ENCODE measurements around the gene DHFR2. TPM values are rescaled to one million over a fixed set of nuclear protein-coding genes. Genes with fewer than 3 reads are reported as not detected.
"Not testable (repeated sequence)": the region's sequence is repeated elsewhere in the genome, so short reads cannot be mapped to it uniquely, and the experiment has no call there.

DHFR2 gene
- total RNA-seq, 2 donors from 2014 or later: 4.7 to 5.0 TPM

- not testable (repeated sequence) for H3K4me3 Mint-ChIP-seq; H3K27ac Mint-ChIP-seq; H3K27me3 Mint-ChIP-seq; DNase-seq (ENCODE audit: low spot score); ATAC-seq; H3K9me3 Mint-ChIP-seq
- H3K4me1 Mint-ChIP-seq (ENCODE audit: low read depth in 2 of 2): peaks cover 24 to 34% of the 10 kb centered on the region in 2 donors
- peaks cover 19% of the 10 kb centered on the region for H3K36me3 Mint-ChIP-seq
Observed at GRCh38 chr3:94080552-94080951, 17.8 kb upstream of the DHFR2 start.

- DNase-seq (ENCODE audit: low spot score) (no peak), ATAC-seq (no peak)
- H3K27me3 Mint-ChIP-seq: no peaks in the 10 kb centered on the region
- H3K27ac Mint-ChIP-seq: no peak overlapping the region
- peaks cover 51 to 52% of the 10 kb centered on the region in 2 donors for H3K4me1 Mint-ChIP-seq (ENCODE audit: low read depth in 2 of 2)
- no peaks in the 10 kb centered on the region for H3K9me3 Mint-ChIP-seq
- H3K36me3 Mint-ChIP-seq: peaks cover 42% of the 10 kb centered on the region
- no peak overlapping the region for H3K4me3 Mint-ChIP-seq
Observed at GRCh38 chr3:94076055-94076454, 13.3 kb upstream of the DHFR2 start.

- Mint-ChIP-seq H3K9me3 (no peaks in the 10 kb centered on the region), H3K27me3 (no peaks in the 10 kb centered on the region), H3K36me3 (peaks cover 41% of the 10 kb centered on the region), H3K4me3 (no peak overlapping the region), H3K27ac (peak overlapping the region in 1 of 2 donors; percentile 31), H3K4me1 (ENCODE audit: low read depth in 2 of 2) (peaks cover 46 to 48% of the 10 kb centered on the region in 2 donors)
- ATAC-seq: peak in 1 of 2 donors; percentile 38
- DNase-seq (ENCODE audit: low spot score): no peak
Observed at GRCh38 chr3:94071713-94072284, 9.1 kb upstream of the DHFR2 start.

- Mint-ChIP-seq H3K4me3 (no peak overlapping the region), H3K9me3 (no peaks in the 10 kb centered on the region), H3K27ac (no peak overlapping the region), H3K36me3 (peaks cover 39% of the 10 kb centered on the region), H3K4me1 (ENCODE audit: low read depth in 2 of 2) (peaks cover 51 to 58% of the 10 kb centered on the region in 2 donors), H3K27me3 (no peaks in the 10 kb centered on the region)
- DNase-seq (ENCODE audit: low spot score): no peak
- ATAC-seq: no peak
Observed at GRCh38 chr3:94070341-94070911, 7.7 kb upstream of the DHFR2 start.

GRCh38 chr3:94069194-94069813 is 6.6 kb upstream of the DHFR2 start:
- no peak for ATAC-seq
- Mint-ChIP-seq H3K9me3 (no peaks in the 10 kb centered on the region), H3K27ac (peak overlapping the region in 1 of 2 donors; percentile 68), H3K4me3 (no peak overlapping the region), H3K27me3 (no peaks in the 10 kb centered on the region), H3K4me1 (ENCODE audit: low read depth in 2 of 2) (peaks cover 53 to 65% of the 10 kb centered on the region in 2 donors), H3K36me3 (peaks cover 35% of the 10 kb centered on the region)
- DNase-seq (ENCODE audit: low spot score): no peak

GRCh38 chr3:94066506-94067500 is 4.1 kb upstream of the DHFR2 start:
- H3K4me3 Mint-ChIP-seq: peak overlapping the region; percentile 52
- peak overlapping the region; percentile 51 to 69 for H3K27ac Mint-ChIP-seq
- H3K4me1 Mint-ChIP-seq (ENCODE audit: low read depth in 2 of 2): peaks cover 44 to 57% of the 10 kb centered on the region in 2 donors

GRCh38 chr3:94065819-94066480 is 3.2 kb upstream of the DHFR2 start:
- Mint-ChIP-seq H3K27me3 (no peaks in the 10 kb centered on the region), H3K9me3 (no peaks in the 10 kb centered on the region), H3K4me3 (no peak overlapping the region), H3K27ac (peak overlapping the region; percentile 51 to 69), H3K4me1 (ENCODE audit: low read depth in 2 of 2) (peaks cover 41 to 54% of the 10 kb centered on the region in 2 donors), H3K36me3 (peaks cover 17% of the 10 kb centered on the region)
- no peak for ATAC-seq
- no peak for DNase-seq (ENCODE audit: low spot score)

More at GRCh38 chr3:94066506-94067500, 4.1 kb upstream of the DHFR2 start:
- no peak for DNase-seq (ENCODE audit: low spot score)
- no peaks in the 10 kb centered on the region for H3K27me3 Mint-ChIP-seq
- no peak for ATAC-seq
- peaks cover 17% of the 10 kb centered on the region for H3K36me3 Mint-ChIP-seq
- no peaks in the 10 kb centered on the region for H3K9me3 Mint-ChIP-seq

GRCh38 chr3:94065122-94065521 is 2.4 kb upstream of the DHFR2 start:
- H3K27ac Mint-ChIP-seq: peak overlapping the region; percentile 98 to 100
- H3K27me3 Mint-ChIP-seq: no peaks in the 10 kb centered on the region
- DNase-seq (ENCODE audit: low spot score) (no peak), ATAC-seq (no peak)
- no peaks in the 10 kb centered on the region for H3K9me3 Mint-ChIP-seq
- H3K4me3 Mint-ChIP-seq: peak overlapping the region; percentile 98
- peaks cover 38 to 60% of the 10 kb centered on the region in 2 donors for H3K4me1 Mint-ChIP-seq (ENCODE audit: low read depth in 2 of 2)
- peaks cover 21% of the 10 kb centered on the region for H3K36me3 Mint-ChIP-seq

- Mint-ChIP-seq H3K27ac (peak overlapping the region; percentile 98 to 100), H3K27me3 (no peaks in the 10 kb centered on the region), H3K9me3 (no peaks in the 10 kb centered on the region), H3K4me3 (peak overlapping the region; percentile 98), H3K4me1 (ENCODE audit: low read depth in 2 of 2) (peaks cover 38 to 59% of the 10 kb centered on the region in 2 donors), H3K36me3 (peaks cover 21% of the 10 kb centered on the region)
- ATAC-seq: no peak
- no peak for DNase-seq (ENCODE audit: low spot score)
Observed at GRCh38 chr3:94064243-94064860, 1.6 kb upstream of the DHFR2 start.

GRCh38 chr3:94063496-94064119 is 892 bp upstream of the DHFR2 start:
- ATAC-seq: no peak
- H3K9me3 Mint-ChIP-seq: no peaks in the 10 kb centered on the region
- H3K27me3 Mint-ChIP-seq: no peaks in the 10 kb centered on the region
- peaks cover 21% of the 10 kb centered on the region for H3K36me3 Mint-ChIP-seq
- no peak for DNase-seq (ENCODE audit: low spot score)
- H3K4me3 Mint-ChIP-seq: peak overlapping the region; percentile 98
- peak overlapping the region; percentile 98 to 100 for H3K27ac Mint-ChIP-seq
- peaks cover 34 to 54% of the 10 kb centered on the region in 2 donors for H3K4me1 Mint-ChIP-seq (ENCODE audit: low read depth in 2 of 2)

- H3K27ac Mint-ChIP-seq: no peak overlapping the region
Observed at GRCh38 chr3:94061297-94061696, 1.4 kb downstream of the DHFR2 start.

GRCh38 chr3:94050546-94050945 is 12.2 kb downstream of the DHFR2 start:
- no peaks in the 10 kb centered on the region for H3K9me3 Mint-ChIP-seq
- DNase-seq (ENCODE audit: low spot score) (no peak), ATAC-seq (no peak)
- no peaks in the 10 kb centered on the region for H3K4me1 Mint-ChIP-seq (ENCODE audit: low read depth in 2 of 2)
- no peaks in the 10 kb centered on the region for H3K36me3 Mint-ChIP-seq
- no peak overlapping the region for H3K4me3 Mint-ChIP-seq
- no peak overlapping the region for H3K27ac Mint-ChIP-seq
- no peaks in the 10 kb centered on the region for H3K27me3 Mint-ChIP-seq

More at GRCh38 chr3:94061297-94061696, 1.4 kb downstream of the DHFR2 start:
- no peak for DNase-seq (ENCODE audit: low spot score)
- no peak overlapping the region for H3K4me3 Mint-ChIP-seq
- H3K9me3 Mint-ChIP-seq: no peaks in the 10 kb centered on the region
- H3K4me1 Mint-ChIP-seq (ENCODE audit: low read depth in 2 of 2): peaks cover 23 to 41% of the 10 kb centered on the region in 2 donors
- H3K27me3 Mint-ChIP-seq: no peaks in the 10 kb centered on the region
- no peak for ATAC-seq
- peaks cover 4% of the 10 kb centered on the region for H3K36me3 Mint-ChIP-seq
